Activated T-helper 1 cell treated with anti-CD3 and anti-CD28 coated beads, Interleukin-2, amount 50 U/mL, for 16 hours (primary cell): Measurements from ENCODE around the gene RPL5.

Source experiments
- DNase-seq, 2 donors: peaks; one replicate each; pipeline ENCODE4 v3.0.0-alpha.2; 2020; ENCODE audit warnings: low read depth in 1 of 2, low spot score in 1 of 2

RPL5 gene

DNA sequence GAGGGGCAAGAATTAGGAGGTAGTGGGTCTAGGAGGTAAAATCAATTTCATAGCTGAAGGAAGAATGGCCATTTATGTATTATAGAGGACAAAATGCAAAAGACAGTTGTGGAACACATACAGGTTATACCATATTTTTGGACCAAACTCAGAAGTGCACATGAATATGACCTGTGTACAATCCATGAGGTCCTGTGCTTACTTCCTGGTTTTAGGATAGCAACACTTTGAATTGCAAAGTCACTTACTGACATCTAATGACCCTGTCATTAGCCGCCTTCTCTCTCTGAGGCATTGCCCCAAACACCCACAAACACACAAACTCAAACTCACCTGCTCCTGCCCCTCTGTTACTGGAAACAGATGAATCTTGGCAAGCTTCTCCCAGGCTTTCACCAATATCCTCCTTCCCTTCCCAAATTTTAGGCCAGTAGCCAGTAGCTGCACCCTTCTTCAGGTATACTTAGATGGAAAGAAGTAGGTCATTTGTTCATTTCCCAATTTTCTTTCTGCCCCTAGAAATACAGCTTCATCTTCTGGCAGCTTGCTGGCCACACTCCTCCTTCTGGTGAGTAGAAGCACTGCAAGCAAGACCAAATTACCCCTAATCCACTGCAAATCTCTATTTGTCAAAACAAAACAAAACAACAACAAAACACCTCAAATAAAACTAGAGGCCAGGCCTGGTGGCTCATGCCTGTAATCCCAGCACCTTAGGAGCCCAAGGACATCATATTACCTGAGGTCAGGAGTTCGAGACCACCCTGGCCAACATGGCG, 13.7 kb upstream of the RPL5 start:
- DNase-seq, result no peak

DNA sequence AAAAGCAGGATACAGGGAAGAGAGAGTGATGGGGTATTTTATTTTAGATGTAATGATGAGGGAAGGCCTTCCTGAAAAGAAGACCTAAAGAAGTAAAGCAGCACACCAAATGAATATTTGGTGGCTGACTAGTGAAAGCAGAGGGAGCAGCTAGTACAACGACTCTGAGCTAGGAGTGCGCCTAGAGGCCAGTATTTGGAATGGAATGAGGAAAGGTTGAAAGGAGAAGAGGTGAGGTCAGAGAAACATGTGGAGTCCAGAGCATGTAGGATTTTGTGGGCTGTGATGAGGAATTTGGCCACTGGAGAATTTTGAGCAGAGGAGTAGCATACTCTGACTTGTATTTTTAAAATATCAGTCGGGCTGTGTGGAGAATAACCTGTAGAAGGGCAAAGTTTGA, 11.8 kb upstream of the RPL5 start:
- DNase-seq, result no peak

DNA sequence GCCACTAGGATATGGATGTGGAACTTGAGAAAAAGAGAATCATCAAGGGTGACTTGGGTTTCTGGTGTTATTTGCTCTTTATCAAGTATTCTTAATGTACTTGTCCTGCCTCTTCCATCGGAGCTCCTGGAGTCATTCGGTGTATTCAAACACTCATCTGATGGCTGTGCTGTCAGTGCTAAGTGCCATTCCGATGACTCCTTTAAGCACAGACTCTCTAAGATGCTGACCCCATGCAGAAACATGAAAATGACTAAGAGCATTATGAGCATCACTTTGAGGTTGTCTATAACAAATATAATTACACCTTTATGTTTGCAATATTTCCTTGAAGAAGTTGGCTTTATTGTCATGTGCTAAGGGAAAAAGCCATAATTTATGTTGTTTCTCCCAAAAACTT, 11.3 kb upstream of the RPL5 start:
- DNase-seq, result no peak

DNA sequence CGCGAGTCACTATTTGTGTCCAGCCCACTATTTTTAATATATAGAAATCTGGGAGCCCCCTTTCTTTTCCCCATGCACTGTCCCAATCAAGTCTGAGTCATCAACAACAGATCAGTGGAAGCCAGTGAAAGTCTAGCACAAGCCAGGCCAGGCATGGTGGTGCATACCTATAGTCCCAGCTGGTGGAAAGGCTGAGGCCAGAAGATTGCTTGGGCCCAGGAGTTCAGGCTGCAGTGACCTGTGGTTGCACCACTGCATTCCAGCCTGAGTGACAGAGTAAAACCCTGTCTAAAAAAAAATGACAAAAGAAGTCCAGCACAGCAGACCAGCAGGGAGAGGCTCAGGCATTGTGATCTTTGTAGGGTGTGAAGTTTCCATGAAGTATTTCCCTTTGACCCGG, 9.0 kb upstream of the RPL5 start:
- no peak for DNase-seq

DNA sequence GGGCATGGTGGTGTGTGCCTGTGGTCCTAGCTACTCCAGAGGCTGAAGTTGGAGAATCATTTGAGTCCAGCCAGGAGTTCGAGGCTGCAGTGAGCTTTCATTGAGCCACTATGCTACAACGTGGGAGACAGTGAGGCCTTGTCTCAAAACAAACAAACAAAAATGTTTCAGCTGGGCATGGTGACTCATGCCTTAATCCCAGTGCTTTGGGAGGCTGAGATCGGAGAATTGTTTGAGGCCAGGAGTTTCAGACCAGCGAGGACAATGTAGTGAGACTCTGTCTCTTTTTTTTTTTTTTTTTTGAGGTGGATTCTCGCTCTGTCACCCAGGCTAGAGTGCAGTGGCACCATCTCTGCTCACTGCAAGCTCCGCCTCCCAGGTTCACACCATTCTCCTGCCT, 5.0 kb upstream of the RPL5 start:
- no peak for DNase-seq

DNA sequence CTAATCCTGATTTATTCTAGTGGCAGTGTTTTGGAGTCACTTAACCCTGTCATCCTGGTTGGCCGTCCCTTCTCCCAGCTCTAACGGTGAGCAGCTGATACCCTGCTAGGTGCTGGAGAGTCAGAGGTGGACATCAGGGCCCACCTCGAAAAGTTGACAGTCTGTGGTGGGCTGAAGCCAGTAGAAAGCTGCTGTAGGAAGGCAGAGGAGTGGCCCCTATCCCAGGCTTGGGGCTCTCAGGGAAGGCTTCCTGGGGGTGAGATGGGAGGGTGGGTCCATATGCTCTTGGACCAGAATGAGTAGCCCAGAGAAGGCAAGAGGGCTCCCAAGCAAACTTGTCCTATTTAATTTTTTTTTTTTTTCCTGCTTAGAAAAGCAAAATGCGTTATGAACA, 475 bp upstream of the RPL5 start:
- no peak for DNase-seq

DNA sequence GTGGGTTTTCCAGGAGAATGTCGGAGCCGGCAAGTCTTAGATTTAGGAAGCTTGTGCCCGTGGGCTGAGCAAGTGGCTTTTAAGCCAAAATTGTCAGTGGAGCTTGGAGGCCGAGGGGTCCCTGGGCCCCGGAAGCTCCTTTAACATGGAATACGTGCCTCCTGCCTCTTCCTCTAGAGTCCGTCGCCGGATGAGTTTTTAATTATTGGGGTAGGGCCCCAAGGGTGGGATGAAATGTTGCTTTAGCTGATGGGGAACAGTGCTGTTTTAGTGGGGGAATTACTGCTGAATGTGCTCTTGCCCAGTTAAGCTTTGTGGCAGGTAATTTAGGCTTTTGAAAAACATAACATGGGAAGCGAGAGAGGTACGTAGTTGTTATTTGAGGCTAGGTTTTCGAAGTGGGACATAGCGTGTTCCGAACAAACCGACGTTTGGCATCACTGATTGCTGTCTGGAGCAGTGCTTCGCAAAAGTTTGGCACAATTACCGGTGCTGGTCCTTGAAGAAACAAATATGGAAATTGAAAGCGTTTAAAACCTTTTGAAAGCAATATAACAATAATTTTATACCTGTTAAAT, 786 bp downstream of the RPL5 start:
- DNase-seq, result no peak

DNA sequence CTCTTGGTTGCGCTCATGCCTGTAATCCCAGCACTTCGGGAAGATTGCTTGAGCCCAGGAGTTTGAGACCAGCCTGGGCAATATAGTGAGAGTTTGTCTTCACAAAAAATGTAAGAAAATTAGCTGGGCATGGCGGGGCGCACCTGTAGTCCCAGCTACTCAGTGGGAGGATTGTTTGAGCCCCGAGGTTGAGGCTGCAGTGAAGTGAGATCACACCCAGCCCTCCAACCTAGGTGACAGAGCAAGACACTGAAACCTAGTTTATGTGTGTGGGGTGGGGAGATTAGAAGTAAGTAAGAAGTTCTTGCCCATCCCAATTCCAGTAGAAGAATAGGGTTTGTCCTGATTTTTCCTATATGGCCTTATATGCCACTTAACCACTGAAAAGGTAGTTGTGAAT, 2.0 kb downstream of the RPL5 start:
- no peak for DNase-seq

DNA sequence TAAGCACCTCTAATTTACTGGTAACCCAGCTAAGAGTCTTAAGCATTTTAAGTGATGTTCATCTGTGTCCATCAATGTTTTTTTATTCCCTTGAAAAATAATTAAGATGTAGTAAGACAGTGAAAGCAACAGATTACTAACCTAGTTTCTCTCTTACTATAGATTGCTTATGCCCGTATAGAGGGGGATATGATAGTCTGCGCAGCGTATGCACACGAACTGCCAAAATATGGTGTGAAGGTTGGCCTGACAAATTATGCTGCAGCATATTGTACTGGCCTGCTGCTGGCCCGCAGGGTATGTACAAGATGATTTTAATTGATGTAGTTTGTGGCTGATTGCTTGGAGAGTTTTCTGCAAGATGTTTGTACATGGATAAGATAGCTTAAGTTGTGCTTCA, 2.8 kb downstream of the RPL5 start:
- no peak for DNase-seq

DNA sequence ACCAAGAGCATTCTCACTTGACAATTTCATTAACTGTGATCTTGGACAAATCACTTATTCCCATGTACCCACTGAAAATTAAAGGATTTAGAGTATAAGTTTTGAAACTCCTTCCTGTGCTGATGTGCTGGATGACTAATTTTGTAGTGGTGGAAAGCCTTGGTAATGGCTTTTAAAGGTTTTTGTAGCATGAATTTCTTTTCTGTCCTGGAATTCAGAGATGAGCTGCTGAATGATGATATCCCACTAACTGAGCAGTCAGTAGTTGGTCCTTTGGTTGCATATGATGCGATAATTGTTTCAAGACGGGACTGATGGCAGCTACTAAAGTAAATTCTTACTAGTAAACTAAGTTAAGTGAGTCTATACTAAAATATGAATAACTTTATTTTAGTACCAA, 5.2 kb downstream of the RPL5 start:
- no peak for DNase-seq

DNA sequence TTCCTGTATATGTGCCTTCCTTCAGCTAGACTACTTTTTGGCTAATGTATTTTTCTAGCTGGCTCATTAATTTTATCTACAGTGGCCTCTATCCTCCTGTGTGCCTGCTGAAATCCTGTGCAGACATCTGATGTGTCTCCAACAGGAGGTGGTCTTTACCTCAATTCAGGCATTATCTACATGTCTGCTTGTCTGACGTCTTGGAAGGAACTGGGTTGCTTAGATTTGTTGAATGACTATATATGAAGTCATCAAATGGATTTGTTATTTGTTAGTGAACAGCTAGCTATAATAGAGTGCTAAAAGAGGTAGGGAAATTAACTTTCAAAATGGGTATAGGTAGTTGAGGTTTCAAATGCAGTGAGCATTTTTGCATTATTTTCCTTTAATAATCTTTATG, 6.7 kb downstream of the RPL5 start:
- no peak for DNase-seq

DNA sequence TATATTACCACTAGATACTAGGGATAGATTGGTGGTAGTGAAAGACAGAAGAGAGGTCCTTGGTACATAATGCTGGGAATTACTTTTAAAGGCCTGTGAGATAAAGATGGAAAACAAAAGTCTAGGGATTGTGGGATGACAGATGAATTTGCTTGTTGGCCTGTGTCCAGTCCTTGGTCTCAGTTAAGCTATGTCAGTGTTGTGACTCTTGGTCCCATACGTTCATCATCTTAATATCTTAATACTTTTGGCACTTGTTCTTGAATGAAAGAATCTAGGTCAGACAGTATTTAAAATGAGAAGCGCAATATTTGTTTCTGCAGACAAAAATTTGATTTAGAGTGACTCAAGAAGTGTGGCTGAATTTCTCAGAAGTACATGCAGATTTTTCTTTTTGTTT, 7.6 kb downstream of the RPL5 start:
- DNase-seq, result no peak

DNA sequence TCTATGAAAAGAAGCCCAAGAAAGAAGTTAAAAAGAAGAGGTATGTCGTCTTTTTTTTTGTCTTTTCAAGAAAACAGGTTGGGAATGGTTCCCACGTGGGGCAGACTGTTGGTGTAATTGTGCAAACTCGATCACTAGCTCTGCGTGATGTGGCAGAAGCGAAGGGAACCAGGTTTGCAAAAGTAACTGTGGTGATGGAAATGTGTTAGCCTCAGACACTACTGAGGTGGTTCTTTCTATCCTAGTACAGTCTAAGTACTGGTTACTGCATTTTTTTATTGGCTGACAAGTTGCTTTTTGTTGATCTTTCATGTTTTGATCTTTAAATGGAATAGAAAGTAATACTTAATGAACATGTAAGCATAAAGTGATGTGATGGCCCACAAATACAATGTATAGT, 8.8 kb downstream of the RPL5 start:
- no peak for DNase-seq

DNA sequence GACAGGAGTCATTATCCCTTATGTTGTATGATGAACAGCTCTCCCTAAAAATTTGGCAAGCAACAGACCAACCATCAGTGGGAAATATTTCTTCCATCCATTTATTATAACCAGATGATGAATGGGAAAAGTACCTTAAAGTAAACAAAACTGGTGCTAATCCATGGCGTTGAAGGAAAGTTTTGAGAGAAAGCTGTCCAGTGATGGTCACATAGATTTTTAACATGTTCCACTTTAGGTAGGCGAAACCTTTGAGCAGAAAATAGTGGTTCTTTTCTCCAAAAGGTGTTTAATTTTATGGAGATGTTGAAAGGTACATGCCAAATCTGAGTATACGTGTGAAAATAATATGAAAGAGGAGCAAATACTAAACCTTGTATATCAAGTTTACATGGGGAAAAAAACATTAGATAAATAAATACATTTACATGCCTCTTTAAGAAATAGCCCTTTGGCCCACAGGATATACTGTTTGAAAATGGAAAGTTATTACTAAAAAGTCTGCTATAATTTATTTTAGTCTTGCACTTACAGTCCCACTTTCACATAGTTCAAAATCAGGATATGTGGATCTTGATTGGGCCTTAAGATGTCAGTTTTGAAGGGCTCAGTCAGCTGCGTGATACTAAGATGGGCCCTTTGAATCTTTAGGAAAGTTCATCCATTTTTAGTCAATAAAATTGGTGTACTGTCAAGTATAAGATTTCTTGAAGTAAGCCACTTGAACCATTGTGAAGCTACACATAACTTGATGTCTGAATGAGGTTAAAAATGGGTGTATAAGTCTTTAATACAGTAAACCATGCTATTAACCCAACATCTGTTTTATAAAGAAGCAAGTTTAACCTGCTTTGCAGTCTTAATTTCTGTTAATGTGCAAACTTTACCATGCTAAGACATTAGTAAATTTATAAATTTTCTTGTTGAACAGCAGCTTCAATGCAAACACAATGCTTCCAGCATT, 10.5 kb downstream of the RPL5 start:
- no peak for DNase-seq

DNA sequence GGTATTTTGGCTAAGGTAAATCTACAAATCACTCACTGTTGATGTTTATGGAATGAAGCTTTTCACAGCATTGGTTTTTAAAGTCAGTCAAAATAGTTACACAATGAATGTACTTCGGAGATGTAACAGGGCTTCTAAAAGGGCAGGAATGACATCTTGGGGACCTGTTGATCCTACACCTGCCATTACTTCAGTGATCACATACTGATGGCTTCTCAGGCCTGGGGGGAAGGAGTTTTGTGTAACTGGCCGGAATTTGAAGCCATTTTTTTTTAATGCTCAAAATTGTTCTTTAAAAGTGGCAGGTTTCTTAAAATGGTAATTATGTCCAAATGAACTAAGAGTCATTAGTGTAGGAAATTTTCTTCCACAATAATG, 11.2 kb downstream of the RPL5 start:
- DNase-seq, result no peak

DNA sequence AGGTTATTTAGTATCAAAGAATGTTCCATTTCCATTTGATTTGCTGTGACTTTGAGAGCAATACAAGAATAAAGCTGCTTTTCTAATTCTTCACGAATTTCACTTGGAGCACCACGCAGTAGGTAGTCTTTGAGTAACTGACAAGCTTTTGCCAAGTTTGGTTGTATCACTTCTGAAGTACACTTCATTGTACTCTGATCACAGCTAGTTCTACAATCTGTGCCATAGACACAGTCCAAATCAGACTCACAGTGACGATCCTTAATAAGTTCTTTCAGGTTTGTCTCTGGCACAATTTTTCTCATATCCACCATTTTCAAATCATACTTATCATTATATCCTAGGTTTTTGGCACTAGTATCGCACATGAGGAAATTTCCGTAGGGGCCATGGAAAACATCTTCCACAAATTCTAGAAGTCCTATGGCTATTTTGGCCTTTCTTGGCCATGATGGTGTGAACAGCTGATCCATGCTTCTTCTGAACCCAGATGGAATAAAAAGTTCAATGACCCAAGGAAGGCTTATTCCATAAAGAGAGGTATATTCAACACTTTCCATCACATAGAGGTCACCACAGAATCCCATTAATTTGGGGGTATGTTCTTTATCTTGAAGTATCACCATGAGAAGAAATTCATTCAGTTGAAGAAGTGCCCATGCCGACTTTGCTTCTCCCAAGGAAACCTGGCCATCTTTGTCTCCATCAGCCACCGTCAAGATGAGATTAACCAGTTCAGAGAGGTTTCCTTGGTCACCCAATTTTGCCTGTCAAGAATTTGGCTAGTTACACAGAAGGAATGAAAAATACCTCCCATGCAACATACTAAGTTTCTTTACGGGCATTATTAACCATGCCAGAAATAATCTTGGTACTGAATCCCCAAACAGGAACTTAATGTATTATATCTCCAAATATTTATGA, 11.9 kb downstream of the RPL5 start:
- DNase-seq, result no peak

DNA sequence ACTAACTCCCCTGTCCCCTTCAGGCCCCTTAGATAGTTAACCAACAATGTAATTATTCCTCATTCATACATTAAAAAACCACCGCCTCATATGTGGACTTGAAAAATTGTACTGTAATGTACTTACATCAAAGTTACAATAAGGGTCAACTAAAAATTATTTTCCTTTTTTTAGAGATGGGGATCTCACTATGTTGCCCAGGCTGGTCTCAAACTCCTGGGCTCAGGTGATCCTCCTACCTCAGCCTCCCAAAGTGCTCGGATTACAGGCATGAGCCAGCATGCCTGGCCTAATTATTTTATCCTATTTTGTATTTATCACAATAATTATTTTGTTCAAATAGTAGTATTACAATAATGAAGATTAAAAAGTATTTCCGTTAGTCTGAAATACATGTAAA, 12.6 kb downstream of the RPL5 start:
- DNase-seq, result no peak

DNA sequence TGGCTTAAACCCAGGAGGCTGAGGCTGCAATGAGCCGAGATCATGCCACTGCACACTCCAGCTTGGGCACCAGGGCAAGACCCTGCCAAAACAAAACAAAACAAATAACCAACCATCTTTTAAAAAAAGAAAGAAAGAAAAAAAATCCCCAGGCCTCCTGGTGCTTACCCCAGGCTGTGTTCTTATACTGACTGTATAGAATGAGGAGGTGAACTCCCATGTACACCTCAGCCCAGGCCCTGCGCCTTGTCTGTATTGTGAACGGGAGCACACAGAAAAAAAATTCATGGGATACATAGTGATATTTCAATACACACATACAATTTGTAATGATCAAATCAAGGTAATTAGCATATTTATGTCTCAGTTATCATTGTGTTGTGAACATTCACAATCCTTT, 14.1 kb downstream of the RPL5 start:
- DNase-seq, result no peak

DNA sequence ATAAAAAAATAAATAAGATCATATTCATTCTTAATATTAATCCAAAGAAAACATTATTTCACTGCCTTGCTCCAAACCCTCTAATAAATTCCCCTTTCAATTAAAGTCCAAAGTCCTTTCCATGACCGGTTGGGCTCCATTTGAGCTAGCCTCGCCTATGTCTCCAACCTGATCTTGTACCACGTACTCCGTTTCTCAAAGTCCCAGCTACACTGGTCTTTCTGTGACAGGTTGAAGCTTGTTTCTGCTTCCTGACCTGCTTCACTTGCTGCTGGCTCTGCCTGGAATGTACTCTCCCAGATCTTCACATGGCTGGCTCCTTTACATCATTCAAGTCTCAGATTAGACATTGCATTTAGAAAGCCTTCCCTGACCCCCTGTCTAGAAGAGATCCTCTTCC, 16.4 kb downstream of the RPL5 start:
- no peak for DNase-seq

DNA sequence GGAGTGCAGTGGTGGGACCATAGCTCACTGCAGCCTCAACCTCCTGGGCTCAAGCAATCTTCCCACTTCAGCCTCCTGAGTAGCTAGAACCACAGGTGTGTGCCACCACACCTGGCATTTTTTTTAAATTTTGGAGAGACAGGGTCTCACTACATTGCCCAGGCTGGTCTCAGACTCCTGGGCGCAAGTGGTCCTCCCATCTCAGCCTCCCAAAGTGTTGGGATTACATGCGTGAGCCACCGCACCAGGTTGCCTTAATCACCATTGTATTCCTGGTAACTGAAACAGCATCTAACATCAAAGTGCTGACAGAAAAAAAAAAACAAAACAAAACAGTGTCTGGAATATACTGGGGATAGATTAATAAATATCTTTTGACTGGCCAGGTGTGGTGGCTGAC, 18.2 kb downstream of the RPL5 start:
- no peak for DNase-seq

DNA sequence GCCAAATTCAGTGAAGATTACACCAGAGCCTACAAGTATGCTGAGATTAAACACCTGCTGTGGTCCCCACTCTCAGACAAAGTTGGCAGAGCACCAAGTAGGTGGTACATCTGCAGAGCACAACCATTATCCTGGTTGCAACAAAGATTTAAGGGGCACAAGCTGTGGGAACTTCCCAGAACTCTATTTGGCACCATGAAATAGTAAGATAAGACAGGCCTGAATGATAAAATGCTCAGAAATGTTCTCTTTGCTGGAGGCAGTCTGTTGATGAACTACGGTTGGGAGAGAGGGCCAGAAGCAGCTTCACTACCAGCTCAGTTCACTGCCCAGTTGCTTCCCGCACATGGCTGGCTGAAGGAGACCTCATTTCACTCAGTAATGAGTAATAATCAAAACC, 19.9 kb downstream of the RPL5 start:
- no peak for DNase-seq
